ENCODE measurements around the gene NYAP1.
"Not testable (repeated sequence)": the region's sequence is repeated elsewhere in the genome, so short reads cannot be mapped to it uniquely, and the experiment has no call there.

Gene NYAP1

DNA sequence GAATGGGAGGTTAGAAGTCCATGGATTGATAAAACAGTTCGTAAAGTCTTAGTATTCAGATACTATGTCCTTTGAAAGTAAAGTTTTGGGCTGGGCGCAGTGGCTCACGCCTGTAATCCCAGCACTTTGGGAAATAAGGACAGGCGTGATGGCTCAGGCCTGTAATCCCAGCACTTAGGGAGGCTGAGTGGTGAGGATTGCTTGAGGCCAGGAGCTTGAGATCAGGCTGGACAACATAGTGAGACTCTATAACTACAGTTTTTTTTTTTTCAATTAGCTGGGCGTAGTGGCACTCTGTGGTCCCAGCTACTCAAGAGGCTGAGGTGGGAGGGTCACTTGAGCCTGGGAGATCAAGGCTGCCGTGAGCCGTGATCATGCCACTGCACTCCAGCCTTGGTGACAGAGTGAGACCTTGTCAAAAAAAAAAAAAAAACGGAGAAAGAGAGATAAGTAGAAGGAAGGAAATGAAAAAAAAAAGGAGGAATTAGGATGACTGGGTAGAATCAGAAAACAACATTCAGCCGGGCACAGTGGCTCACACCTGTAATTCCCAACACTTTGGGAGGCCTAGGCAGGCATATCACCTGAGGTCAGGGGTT lies 29.6 kb downstream of the NYAP1 start:
- DNase-seq (ENCODE audit: low read depth): no peak

DNA sequence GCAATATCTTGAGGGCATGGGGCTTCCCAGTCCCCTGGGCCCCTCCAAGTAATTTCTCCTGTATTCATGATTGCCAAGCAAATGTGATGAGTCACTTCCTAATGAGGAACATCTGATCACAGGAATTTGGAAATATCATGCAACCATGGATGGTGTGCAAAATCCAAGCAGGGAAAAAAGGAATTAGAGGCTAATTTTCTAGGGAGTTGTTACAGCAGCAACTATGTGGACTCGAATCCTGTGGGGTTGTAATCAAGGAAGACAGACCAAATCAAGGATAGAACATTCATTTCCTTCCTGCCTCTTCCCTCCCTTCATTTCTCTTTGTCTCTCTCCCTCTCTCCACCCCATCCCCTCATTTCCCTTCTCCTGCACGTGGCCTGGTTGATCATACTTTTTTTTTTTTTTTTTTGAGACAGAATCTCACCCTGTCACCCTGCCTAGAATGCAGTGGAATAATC lies 31.4 kb downstream of the NYAP1 start:
- no peak for DNase-seq (ENCODE audit: low read depth)

DNA sequence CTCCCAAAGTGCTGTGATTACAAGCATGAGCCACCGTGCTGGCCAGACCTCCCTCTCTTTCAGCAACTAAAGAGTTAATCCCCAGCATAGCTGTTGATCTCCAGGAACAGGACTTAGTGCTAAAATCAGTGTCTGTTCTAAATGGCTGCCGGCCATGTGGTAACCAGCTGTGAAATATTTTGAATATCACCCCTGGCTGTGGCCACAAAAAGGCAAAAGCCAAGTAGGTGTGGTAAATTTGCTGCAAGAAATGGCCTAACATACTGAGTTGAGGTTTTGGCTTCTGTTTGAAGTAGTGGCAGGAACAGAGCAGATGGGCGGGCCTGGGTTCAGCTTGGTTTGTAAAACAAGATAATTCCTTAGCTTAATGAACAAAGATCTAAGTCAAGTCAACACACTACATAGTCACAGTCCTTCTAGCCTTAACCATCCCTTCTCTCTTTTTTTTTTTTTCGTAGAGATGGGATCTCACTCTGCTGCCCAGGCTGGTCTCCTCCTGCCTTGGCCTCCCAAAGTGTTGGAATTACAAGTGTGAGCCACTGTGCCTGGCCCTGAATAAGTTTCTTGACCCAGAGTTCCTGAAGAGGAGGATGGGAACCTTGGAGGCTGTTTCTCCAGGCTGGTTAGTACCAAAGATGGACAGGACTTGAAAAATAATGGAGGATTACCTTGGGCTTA lies 32.5 kb downstream of the NYAP1 start:
- no peak for DNase-seq (ENCODE audit: low read depth)

DNA sequence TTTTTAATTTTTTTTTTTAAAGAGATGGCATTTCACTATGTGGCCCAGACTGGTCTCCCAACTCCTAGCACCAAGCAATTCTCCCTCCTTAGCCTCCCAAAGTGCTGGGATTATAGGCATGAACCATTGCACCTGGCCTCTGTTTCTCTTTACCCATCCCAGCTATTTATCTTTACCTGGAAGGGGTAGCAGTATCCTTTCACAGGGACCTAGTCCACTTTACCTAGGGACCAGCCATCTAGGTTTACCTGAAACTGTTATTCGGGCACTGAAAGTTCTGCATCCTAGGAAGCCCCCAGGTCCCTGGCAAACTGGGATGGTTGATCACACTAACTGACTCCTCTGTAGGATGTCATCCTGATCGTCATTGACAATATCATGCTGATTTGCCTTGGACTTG lies 33.6 kb downstream of the NYAP1 start:
- no peak for DNase-seq (ENCODE audit: low read depth)

DNA sequence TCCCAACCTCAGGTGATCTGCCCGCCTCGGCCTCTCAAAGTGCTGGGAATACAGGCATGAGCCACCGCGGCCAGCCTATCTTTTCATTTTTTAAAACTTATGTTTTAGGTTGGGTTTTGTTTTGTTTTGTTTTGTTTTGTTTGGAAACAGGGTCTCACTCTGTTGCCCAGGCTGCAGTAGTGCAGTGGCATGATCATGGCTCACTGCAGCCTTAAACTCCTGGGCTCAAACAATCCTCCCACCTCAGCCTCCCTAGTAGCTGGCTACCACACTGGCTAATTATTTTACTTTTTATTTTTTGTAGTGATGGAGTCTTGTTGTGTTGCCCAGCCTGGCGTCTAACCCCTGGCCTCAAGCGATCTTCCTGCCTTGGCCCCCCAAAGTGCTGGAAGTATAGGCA lies 35.9 kb downstream of the NYAP1 start:
- no peak for DNase-seq (ENCODE audit: low read depth)

DNA sequence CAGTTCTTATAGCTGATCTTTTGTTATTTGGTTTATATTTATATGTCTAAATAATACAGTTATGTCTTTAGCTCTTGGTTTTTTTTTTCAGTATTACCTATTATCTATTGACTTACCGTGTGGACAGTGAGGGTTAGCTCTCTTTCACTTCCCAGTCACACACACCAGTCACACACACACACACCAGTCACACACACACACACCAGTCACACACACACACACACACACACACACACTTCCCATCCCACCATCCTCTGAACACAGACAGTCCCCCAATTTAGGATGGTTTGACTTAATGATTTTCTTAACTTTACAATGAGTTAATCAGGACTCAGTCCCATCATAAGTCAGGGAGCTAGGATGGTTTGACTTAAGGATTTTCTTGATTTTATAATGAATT lies 36.4 kb downstream of the NYAP1 start:
- DNase-seq (ENCODE audit: low read depth): no peak

DNA sequence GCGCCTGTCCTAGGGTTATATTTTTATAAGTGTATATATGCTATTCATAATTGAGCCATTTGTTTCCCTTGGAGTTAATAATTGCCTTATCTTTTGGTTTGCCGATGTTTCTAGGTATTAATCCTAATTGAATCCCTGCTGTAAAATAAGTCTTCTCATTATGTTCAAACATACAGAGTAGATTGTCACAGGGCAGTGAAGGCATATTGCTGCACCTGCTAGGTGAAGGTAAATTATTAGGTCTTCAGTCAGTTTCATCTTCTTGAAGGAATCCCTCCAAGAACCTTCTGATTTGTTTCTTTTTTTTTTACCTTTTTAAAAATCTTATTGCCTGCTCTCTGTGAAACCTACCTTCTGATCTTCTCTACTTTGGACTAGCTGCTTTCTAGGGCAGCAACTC lies 37.3 kb downstream of the NYAP1 start:
- no peak for DNase-seq (ENCODE audit: low read depth)

DNA sequence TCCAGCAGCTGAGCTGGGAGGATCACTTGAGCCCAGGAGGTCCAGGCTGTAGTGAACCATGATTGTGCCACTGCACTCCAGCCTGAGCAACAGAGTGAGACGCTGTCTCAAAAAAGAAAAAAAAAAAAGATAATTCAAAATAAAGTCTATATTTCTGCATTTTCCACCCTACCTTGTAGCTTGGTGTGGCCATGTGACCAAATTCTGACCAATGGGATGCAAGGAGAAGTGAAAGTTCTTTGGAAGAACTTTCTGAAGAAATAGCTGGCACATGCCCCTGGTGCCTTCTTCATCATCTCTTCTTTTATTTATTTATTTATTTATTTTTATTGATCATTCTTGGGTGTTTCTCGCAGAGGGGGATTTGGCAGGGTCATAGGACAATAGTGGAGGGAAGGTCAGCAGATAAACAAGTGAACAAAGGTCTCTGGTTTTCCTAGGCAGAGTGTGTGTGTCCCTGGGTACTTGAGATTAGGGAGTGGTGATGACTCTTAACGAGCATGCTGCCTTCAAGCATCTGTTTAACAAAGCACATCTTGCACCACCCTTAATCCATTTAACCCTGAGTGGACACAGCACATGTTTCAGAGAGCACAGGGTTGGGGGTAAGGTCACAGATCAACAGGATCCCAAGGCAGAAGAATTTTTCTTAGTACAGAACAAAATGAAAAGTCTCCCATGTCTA lies 38.3 kb downstream of the NYAP1 start:
- DNase-seq (ENCODE audit: low read depth): not testable (repeated sequence)

DNA sequence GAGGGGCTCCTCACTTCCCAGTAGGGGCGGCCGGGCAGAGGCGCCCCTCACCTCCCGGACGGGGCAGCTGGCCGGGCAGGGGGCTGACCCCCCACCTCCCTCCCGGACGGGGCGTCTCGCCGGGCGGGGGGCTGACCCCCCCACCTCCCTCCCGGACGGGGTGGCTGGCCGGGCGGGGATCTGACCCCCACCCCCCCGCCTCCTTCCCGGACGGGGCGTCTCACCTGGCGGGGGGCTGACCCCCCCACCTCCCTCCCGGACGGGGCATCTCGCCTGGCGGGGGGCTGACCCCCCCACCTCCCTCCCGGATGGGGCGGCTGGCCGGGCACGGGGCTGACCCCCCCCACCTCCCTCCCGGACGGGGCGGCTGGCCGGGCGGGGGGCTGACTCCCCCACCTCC lies 39.5 kb downstream of the NYAP1 start:
- DNase-seq (ENCODE audit: low read depth): not testable (repeated sequence)

DNA sequence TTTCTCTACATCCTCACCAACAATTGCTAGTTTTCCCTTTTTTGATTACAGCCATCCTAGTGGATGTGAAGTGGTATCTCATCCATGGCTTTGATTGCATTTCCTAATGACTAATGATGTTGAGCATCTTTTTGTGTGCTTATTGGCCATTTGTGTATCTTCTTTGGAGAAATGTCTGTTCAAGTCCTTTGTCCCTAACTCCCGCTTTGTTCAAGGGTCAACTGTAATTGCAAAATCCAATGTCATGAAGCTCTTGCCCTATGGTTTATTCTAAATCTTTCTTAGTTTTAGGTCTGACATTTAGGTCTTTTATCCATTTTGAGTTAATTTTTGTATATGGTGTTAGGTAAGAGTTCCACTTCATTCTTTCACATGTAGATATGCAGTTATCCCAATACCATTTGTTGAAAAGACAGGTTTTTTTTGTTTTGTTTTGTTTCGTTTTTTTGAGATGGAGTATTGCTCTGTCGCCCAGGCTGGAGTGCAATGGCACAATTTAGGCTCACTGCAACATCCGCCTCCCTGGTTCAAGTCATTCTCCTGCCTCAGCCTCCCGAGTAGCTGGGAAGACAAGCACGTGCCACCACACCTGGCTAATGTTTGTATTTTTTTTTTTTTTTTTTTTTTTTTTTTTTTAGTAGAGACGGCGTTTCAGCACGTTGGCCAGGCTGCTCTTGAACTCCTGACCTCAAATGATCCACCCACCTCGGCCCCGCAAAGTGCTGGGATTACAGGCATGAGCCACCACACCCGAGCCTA lies 44.6 kb downstream of the NYAP1 start:
- not testable (repeated sequence) for DNase-seq (ENCODE audit: low read depth)

DNA sequence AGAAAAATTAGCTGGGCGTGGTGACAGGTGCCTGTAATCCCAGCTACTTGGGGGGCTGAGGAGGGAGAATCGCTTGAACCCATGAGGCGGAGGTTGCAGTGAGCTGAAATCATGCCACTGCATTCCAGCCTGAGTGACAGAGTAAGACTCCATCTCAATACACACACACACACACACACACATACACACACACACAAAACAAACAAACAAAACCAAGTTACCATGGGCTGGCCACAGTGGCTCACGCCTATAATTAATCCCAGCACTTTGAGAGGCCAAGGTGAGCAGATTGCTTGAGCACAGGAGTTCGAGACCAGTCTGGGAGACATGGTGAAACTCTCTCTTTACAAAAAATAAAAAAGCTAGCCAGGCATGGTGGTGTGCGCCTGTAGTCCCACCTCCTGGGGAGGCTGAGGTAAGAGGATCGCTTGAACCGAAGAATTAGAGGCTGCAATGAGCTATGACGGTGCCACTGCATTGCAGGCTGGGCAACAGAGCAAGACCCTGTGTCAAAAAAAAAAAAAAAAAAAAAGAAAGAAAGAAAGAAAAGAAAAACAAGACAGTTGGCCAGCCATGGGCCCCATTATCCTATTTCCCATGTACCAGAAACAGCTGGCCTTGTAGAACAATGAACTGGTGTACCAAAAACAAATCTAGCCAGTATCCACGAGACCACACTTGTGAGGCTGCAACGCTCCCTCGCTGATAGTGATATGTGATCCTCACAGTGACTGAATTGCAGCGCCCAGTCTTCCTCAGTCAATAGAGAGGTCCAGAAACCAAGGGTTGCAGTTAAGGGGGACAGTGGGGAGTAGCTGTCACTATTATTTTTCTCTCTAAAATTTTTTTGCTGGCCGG lies 48.7 kb downstream of the NYAP1 start:
- DNase-seq (ENCODE audit: low read depth): no peak

DNA sequence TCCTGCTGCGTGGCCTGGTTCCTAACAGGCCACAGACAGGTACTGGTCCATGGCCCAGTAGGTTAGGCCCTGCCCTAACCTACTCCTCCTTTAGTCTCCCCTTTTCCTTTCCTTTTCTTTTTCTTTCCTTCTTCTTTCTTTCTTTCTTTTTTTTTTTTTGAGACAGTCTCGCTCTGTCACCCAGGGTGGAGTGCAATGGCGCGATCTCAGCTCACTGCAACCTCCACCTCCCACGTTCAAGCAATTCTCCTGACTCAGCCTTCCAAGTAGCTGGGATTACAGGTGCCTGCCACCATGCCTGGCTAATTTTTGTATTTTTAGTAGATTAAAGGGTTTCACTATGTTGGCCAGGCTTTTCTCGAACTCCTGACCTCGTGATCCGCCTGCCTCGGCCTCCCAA lies 52.3 kb downstream of the NYAP1 start:
- DNase-seq (ENCODE audit: low read depth): not testable (repeated sequence)

DNA sequence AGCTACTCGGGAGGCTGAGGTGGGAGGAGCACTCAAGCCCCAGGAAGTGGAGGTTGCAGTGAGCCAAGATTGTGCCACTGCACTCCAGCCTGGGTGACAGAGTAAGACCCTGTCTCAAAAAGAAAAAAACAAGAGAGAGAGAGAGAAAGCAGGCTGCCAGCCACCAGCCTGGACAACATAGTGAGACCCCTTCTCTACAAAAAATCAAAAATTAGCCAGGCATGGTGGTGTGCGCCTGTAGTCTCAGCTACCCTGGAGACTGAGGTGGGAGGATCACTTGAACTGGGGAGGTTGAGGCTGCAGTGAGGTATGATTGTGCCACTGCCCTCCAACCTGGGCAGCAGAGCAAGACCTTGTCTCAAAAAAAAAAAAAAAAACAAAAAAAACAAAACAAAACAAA lies 53.0 kb downstream of the NYAP1 start:
- not testable (repeated sequence) for DNase-seq (ENCODE audit: low read depth)

DNA sequence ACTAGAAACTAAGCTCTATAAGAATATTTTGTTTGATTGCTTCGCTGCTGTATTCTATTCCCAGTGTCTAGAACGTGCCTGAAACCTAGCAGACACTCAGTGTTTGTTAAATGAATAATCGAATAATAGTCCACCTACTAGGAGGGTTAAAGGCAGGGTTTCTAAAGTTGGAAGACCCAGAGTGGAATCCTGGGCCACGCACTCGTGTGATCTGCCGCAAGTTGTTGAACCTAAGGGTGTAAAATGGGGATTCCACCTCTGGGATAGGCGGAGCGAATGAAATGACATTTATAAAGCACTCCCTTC lies 54.6 kb downstream of the NYAP1 start:
- no peak for DNase-seq (ENCODE audit: low read depth)

DNA sequence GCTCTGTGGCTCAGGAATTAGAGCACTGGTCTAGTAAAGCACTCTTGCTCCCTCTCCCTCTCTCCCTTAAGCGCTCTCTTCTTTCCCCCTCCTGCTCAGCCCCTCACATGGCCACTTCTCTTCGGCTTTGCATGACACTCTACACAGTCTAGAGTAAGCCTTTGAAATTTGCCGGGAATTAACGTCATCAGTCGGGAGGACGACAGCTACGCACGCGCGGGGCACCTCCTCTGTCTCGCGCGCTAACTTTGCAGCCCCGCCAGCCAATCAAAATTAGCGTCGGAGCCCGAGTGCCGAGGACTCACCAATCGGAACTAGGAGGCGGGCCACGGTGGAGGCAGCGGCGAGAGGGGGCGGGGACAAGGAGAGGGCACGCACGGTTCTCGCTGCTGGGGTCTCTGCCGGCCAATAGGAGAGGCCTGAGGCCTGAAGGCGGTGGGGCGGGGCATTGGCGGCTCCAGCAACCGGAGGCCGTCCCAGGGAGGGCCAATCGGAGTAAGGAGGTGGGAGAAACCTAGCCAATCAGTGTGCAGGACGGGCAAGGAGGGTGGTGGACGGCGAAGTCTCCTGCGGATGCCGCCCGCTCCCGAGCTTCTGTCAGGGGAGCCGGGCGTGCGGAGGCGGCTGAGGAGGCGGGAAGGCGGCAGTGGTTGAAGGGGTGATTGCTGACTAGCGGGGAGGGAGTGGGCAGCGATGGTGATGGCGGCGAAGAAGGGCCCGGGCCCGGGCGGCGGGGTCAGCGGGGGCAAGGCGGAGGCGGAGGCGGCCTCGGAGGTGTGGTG lies 55.1 kb downstream of the NYAP1 start, which contains the start of gene AGFG2:
Gene AGFG2, plus strand, starts transcription at position 550 of the 782 bp plus-strand sequence. Its CDS starts 144 bp downstream, at position 694.
- peak; percentile 96 for DNase-seq (ENCODE audit: low read depth)

DNA sequence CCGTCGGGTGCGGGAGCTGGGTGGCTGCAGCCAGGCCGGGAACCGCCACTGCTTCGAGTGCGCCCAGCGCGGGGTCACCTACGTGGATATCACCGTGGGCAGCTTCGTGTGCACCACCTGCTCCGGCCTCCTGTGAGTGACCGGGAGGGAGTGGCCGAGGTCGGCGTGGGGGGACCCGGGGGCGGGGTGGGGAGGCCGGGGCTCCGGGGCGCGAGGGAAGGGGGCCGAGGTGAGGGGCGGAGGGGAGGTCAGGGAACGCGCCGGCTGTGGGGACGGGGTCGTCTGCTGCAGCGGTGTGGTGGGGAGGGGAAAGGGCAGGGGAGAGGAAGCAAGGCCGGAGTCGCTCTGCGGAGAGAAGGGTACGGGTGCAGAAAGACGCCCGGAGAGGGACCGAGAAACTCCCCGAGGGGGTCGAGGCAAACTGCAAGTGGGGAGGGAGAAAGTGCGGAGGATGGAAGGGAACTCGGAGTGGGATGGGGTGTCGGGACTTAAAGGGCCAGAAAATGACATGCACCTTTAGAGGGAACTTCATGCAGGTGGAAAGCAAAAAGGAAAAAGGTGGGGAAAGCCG lies 55.8 kb downstream of the NYAP1 start:
- DNase-seq (ENCODE audit: low read depth): no peak

DNA sequence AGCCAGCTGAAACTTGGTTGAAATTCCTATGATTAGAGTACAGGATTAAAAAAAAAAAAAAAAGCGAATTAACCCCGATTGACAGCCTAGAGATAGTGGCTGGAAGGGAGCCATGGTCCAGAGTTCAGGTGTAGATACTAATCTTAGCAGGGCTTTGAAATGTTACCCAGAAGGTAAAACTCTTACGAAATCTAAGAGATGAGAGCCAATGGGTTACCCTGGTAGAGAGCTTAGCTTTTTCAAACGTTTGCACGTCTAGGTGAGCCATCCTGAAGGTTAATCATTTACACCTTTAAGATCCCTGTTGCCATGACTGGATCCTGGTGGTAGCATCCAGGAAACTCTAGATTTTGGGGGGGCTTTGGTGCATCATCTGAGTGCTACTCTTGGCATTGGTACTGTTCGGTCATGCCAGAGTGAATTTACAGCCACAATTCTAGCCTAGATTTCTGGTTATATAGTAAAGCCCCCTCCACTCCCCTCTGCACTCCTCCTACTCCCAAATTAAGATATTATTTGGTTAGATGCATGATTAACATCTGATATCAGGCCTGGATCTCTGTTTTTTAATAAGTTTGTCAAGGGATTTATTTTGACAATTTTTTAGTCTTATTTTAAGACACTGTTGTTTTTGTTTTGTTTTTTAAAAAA lies 56.5 kb downstream of the NYAP1 start:
- DNase-seq (ENCODE audit: low read depth): no peak

DNA sequence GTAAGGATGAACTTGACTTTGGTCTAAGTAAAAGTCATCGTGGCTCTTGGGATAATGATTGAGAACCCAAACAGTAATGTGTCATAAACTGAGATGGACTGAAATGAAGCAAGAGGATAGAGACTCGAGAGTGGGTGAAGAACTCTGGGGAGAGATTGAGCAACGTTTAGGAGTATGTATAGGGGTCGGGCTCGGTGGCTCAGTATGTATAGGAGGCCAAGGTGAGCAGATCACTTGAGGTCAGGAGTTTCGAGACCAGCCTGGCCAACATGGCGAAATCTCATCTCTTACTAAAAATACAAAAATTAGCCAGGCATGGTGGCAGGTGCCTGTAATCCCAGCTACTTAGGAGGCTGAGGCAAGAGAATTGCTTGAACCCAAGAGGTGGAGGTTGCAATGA lies 57.6 kb downstream of the NYAP1 start:
- DNase-seq (ENCODE audit: low read depth): not testable (repeated sequence)

DNA sequence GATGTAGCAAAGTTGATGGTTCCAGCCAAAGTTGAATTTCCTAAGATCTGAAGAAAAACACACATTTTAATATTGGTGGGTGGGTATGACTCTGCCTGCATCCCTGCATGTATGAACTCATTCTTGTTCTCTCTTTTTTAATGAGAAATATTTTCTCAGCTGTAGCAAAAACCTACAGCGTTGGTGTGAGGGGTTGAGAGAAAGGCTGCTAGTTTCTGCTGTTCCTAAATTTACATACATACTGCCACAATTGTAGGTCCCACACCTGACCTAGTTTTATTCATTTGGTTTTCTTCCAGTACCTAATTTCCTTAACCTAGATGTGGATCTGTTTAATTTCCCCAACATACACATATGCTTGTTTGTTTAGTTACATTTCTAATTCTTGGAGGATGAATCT lies 59.9 kb downstream of the NYAP1 start:
- no peak for DNase-seq (ENCODE audit: low read depth)

DNA sequence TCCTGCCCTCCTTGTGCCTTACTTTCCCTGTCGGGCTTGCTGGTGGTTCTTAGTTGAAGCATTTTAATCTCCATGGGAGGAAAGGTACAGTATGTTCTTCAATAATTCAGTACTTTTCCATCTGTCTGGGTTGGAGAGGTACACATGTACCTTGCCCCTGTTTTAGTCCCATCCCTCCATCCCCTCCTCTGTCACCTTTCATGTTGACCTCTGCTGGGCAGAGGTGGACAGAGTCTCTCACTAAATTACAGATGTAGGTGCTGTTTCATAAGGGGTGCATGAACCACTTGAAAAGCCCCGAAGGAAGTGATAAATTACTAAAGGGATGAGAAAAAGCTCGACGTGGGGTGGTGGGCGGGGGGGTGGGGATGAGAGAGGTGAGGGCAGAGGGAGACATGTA lies 60.7 kb downstream of the NYAP1 start:
- no peak for DNase-seq (ENCODE audit: low read depth)

Measured in stimulated activated CD8-positive, alpha-beta memory T cell treated with anti-CD3 and anti-CD28 coated beads, Interleukin-15, amount 100 ng/mL, for 24 hours (primary cell).